HG03108 (cell line): ENCODE results near the gene RBMS1.

Experiments used
- ATAC-seq: cut with Tn5 transposase; IDR thresholded peaks from one replicate; pipeline ENCODE4 v1.9.1; 2021; ENCODE audit warnings: moderate library complexity; ENCODE audit not compliant: unreplicated experiment

Gene RBMS1

DNA sequence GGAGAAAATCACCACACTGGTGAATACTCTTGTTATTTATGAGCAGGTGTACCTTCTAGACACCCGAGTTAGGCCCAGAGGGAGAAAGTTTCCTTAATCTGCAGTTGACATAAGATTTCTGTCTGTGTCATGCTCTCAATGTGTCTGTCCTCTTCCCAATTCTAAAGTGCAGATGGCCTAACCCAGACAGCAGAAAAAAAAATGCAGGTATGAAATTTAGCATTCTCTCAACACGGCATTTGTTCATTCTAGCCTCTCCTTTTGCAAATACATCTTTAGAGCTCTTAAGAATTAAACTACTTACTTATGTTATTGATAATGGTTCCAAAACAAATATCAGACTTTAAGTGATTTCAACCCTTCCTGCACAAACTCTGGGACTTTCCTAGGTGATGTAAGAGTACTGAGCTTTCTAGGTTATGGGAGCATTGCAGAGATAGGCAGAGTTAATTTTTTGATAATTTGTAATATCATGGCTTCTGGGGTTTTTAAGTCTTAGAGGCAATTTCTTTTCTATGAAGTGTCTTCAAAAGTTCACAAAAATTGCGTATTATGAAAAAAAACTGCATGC lies 260.6 kb downstream of the RBMS1 start:
- ATAC-seq = no peak

DNA sequence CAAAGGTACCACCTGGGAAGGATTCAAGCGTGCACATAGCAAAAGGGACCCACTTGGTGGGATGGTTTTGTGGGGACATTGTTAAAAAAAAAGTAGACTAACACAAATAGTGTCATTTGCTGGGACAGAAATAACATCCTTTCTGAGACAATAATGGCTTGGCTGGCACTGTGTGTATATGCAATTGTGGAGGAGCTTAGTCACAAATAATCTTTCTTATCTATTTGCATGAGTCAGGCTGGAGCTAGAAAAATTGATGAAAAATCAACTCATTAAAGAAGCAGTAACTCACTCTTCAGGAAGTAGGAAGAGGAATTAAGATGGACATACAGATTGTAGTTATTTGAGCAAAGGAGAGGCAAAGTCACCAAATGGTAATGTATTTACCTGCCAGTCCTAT lies 264.0 kb downstream of the RBMS1 start:
- no peak for ATAC-seq

DNA sequence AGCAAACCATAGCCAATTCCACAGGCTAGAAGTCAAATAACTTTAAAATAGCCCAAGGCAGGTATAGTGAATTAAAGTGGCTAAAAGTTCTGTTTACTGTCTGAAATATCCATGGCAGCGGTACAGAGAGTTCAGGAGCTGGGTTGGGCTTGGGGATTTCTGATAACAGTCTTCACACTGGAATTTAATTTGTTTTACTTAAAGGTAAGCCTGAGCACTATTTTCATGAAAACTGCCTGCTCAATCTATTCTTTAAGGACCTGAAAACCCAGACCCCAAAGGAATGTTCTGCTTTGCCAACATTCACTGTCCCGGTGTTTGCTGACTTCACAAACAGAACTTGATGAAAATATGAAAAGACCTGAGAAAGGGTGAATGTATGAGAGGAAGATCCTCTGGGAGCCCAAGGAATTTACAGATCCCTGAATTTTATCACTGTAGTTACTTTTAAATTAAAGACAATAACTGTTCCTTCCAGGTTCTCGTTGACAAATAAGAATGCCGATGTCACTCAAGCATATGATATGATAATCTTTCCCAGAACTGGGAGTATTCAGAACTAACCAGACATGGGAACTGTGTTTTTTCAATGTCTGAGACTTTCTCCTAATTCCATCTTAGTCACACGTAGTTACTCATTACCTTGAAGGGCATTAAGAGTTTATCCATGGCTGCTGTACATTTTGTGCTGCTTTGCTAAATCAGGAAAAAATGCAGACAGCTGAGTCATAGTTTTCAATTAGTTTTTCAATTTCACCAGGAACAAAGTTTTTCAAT lies 265.3 kb downstream of the RBMS1 start:
- ATAC-seq = no peak

DNA sequence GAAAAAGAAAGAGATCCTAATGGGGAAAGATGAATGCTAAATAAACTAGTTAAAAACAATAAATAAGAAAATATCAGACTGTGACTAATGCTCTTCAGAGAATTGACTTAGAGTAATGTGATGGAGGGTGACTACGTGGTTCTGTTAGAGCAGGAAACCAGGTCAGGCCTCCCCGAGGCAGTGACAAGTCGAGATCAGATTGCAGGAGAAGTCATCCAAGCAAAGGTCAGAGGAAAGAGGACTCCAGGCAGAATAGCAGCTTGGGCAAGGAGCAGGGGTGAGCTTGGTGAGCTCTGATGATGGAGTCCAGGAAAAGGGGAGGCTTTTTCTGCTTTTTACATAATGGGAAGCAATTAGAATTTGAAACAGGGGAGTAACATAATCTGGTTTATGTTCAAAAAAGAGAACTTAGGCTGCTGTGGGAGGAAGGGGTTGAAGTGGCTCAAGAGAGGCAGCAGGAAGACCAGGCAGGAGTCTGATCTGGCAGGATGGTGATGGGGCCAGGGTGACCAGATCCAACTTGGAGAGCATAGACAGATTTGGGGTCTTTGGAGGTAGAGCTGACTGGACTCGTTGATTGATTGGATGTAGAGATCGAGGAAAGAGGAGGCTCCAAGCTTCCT lies 266.2 kb downstream of the RBMS1 start:
- no peak for ATAC-seq

DNA sequence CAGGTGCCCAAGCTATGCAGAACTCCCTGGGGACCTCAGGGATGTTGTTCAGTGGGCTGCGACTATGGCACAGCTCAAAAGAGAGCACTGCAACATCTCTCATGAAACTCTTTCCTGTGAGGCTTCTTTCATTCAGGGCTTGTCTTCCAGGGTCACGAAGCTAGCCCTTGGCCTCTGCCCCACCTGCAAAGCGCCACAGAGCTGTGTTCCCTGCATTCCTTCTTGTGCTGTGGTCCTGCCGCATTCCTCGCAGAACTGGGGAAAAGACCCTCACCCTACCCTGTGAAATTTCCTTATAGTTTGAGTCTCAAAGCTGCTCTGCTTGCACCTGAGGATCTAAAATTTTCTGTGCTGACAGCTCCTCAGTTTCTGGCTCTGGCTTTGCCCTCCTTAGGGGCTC lies 267.2 kb downstream of the RBMS1 start:
- ATAC-seq = no peak

DNA sequence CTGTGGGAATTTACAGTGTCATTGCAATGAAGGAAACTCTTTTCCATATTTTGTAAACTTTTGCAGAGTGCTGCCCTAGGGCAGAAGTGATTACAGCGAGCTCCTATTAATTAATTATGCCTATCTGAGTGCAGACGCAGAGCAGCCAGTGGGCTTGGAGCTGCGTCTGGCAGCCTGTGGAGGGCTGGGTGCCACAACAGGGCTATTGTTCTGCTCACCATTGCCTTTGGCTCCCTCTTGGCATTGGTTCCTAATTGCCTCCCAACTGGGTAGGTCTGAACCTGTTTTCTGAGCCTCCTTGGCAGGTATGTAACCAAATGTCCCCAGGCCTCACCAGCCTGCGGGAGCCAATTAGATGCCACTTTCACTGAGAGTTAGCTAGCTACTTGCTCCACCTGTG lies 267.9 kb downstream of the RBMS1 start:
- no peak for ATAC-seq

DNA sequence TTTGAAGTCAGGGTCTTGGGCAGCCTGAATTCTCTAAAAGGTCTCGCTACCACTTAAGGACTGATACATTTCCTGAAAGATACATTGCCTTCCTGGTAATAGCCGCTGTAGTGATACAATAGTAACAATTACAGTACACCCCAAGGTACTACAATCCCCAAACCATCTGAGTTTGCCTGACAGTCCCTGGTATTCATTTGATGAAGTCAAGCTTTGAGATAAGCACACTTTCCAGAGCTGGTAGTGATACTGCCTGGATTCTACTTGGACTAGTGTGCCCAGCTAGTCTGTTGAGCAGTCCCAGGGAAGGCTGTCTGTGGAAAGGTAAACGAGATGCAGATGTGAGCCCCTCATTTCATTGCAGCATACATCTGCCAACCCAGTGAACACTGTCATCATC lies 269.1 kb downstream of the RBMS1 start:
- ATAC-seq = peak; percentile 6

DNA sequence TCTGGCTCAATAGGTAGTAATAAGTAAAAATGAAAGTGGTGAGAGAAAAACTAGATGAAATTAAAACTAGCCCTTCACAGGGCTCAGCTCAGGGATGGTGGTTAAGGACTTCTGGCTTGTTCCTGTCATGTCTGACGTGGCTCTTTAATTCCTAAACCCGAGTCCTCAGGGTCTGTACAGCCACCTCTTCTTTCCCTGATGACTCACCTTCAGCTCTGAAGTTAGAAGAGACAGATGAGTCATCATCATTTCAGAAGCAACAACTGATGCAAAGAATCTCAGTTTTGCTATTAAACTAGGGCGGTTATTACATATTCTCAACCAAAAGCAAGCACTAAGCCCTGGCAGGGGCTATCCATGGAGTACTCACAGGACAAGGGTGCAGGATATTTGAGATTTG lies 269.5 kb downstream of the RBMS1 start:
- peak; percentile 92 for ATAC-seq

DNA sequence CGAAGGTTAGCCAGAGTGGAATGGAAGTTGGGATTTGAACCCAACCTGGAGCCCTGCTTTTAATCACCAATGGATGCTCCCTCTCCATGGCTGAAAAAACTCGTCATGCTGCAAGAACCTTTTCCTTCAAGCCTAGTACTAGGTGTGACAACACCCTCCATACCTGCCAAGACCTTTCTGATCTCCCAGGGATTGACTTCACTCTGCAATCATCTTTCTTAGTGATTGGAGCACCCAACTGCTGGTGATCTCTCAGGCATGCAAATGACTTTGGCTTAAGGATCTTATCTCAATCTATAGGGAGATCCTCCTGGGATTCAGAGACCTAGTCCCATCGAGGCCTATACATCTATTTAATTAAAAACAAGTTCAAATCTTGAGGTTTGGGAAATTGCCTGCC lies 270.0 kb downstream of the RBMS1 start:
- no peak for ATAC-seq

DNA sequence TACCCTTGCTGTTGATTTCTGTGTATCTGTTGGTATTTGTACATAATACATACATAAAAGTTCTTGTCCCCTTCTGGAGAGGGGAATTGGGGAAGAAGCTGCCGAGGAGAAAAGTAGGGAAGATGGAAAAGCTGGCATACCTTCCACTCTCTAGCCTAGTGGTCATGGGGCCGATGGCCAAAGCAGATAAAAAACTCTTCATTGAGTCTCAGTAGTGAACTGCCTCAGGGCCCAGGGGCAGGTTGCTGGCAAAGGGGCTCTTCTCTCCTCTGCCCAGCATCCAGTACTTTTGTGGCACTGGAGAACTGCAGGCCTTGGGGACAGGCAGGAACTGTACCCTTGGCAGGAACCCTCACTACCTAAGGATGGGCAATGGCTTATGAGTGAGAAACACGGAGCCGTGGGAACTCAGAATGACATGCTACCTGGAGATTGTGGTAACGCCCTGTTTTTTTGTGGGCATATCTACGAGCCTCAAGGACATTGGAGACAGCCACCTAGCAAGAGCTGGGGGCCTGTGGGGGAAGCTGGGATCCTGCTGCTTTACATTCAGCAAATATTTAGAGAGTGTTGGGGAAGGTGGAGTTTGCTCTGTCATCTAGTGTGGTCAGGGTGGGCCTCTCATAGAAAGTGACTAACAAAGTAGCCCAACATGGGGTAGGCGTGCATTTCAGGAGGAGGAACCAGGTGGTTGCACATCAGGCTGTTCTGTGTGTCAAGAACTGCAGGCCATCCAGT lies 270.9 kb downstream of the RBMS1 start:
- no peak for ATAC-seq
